GM12875 (cell line): ENCODE measurements around the gene IGSF21.

Source experiments
- H3K4me3 ChIP-seq: one replicate; pipeline ENCODE4 v1.5.1; 2011; ENCODE audit warnings: low read depth, low read length, control low read depth
- TF ChIP-seq, protein P1 (sequence below): IDR thresholded peaks from 2 replicates; pipeline ENCODE4 v1.5.1; 2011; ENCODE audit warnings: low read depth, mild to moderate bottlenecking, control low read depth, inconsistent platforms, low read length, moderate library complexity, borderline replicate concordance; ENCODE audit not compliant: insufficient read depth

The IGSF21 gene

GRCh38 chr1:18390953-18391352, 283.4 kb downstream of the IGSF21 start:
- TF ChIP-seq, protein P1, sequence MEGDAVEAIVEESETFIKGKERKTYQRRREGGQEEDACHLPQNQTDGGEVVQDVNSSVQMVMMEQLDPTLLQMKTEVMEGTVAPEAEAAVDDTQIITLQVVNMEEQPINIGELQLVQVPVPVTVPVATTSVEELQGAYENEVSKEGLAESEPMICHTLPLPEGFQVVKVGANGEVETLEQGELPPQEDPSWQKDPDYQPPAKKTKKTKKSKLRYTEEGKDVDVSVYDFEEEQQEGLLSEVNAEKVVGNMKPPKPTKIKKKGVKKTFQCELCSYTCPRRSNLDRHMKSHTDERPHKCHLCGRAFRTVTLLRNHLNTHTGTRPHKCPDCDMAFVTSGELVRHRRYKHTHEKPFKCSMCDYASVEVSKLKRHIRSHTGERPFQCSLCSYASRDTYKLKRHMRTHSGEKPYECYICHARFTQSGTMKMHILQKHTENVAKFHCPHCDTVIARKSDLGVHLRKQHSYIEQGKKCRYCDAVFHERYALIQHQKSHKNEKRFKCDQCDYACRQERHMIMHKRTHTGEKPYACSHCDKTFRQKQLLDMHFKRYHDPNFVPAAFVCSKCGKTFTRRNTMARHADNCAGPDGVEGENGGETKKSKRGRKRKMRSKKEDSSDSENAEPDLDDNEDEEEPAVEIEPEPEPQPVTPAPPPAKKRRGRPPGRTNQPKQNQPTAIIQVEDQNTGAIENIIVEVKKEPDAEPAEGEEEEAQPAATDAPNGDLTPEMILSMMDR = no peak
- no peak overlapping the region for H3K4me3 ChIP-seq

- TF ChIP-seq, protein P1 = no peak
- H3K4me3 ChIP-seq = no peak overlapping the region
Observed at GRCh38 chr1:18394563-18395156, 287.1 kb downstream of the IGSF21 start.

GRCh38 chr1:18396247-18396980, 288.8 kb downstream of the IGSF21 start:
- no peak overlapping the region for H3K4me3 ChIP-seq
- TF ChIP-seq, protein P1 = no peak

GRCh38 chr1:18397641-18398040, 290.0 kb downstream of the IGSF21 start:
- TF ChIP-seq, protein P1 = no peak
- H3K4me3 ChIP-seq = no peak overlapping the region

GRCh38 chr1:18398791-18399530, 291.4 kb downstream of the IGSF21 start:
- TF ChIP-seq, protein P1 = no peak
- H3K4me3 ChIP-seq = no peak overlapping the region

DNA sequence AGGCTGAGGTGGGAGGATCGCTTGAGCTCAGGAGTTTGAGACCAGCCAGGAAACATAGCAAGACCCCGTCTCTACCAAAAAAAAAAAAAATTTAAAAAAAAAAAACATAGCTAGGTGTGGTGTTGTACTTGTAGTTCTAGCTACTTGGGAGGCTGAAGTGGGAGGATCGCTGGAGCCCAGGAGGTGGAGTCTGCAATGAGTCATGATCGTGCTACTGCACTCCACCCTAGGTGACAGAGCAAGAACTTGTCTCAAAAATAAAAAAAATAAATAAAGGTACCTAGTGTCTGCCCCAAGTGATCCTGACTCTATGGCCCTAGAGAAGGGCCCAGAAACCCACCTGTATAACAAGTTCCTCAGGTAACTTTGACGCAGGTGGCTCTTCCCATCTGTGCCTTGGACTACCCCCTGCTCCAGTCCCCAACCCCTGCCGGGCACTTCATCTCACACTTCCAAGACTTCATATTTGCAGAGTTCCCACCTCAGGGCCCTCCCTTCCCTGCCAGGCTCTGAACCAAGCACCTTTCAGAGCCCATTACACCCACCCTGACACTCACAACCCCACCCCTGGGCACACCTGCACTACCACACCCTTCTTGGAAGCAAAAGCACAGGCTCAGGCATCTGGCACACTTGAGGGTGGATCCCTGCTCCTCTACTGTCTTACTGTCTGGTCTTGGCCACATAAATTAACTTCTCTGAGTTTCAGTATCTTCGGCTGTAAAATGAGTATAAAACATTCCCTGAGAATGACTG, 292.9 kb downstream of the IGSF21 start:
- TF ChIP-seq, protein P1 = no peak
- H3K4me3 ChIP-seq = no peak overlapping the region
